ENCODE data around the gene MAGI2.

GRCh38 chr7:78437118-78437517, 1016.3 kb downstream of the MAGI2 start:
- TF ChIP-seq CTCF (conservative IDR thresholded peaks at IDR 0.05; ENCODE audit: low read length) (no peak), EZH2phosphoT487 (IDR thresholded peaks at IDR 0.05; ENCODE audit: borderline replicate concordance, low read depth, low read length) (no peak)
